H1 (cell line): ENCODE data around the gene TJP3. TPM values are rescaled to one million over a fixed set of nuclear protein-coding genes. Genes with fewer than 3 reads are reported as not detected.

Source experiments
- CTCF ChIA-PET: fragments of 300-600 bp; sonication (Branson Sonifier 250); formaldehyde crosslinking; loops from one replicate; lab custom pipeline; 2021; ENCODE audit not compliant: partially characterized antibody; lab: Charles Lee
- POLR2A ChIA-PET: fragments of 300-600 bp; sonication (Branson Sonifier 250); formaldehyde crosslinking; loops from one replicate; lab custom pipeline; 2021; ENCODE audit warnings: inconsistent platforms; ENCODE audit not compliant: partially characterized antibody; lab: Charles Lee
- DNase-seq, 2 experiments: peaks; one replicate each; pipeline versions ENCODE4 v3.0.0 to v3.0.0-alpha.2; 2010 to 2022; ENCODE audit warnings: low spot score in 2 of 2, low read depth in 1 of 2, mixed read lengths in 1 of 2
- FAIRE-seq: peaks from 2 replicates; lab custom pipeline; 2011; peaks lifted over from hg19 to GRCh38; lab: Jason Lieb, UNC
- H2AFZ ChIP-seq: 2 replicates; pipeline ENCODE4 v1.8.1; 2012; ENCODE audit warnings: low read length, inconsistent platforms
- H2AK5ac ChIP-seq: 2 replicates; pipeline ENCODE4 v1.6.1; 2013; ENCODE audit warnings: low read depth, low read length
- H2BK120ac ChIP-seq: replicated peaks from 2 replicates; pipeline ENCODE3; 2013; ENCODE audit warnings: low read depth, low read length, inconsistent platforms
- H2BK12ac ChIP-seq: 2 replicates; pipeline ENCODE4 v1.6.1; 2013; ENCODE audit warnings: low read depth, low read length
- H2BK15ac ChIP-seq: 2 replicates; pipeline ENCODE4 v1.6.1; 2013; ENCODE audit warnings: low read length
- H2BK20ac ChIP-seq: 2 replicates; pipeline ENCODE4 v1.6.1; 2013; ENCODE audit warnings: low read length
- H2BK5ac ChIP-seq: 2 replicates; pipeline ENCODE4 v1.6.1; 2013; ENCODE audit warnings: low read depth, low read length
- H3K14ac ChIP-seq: 2 replicates; pipeline ENCODE4 v1.6.1; 2013; ENCODE audit warnings: inconsistent platforms; ENCODE audit not compliant: insufficient read length
- H3K18ac ChIP-seq: 2 replicates; pipeline ENCODE4 v1.6.1; 2013; ENCODE audit warnings: low read length; ENCODE audit errors: extremely low read depth
- H3K23ac ChIP-seq: 2 replicates; pipeline ENCODE4 v1.6.1; 2013; ENCODE audit warnings: inconsistent platforms; ENCODE audit not compliant: insufficient read length
- H3K23me2 ChIP-seq: 2 replicates; pipeline ENCODE4 v1.6.1; 2013; ENCODE audit warnings: low read depth, low read length
- H3K27ac ChIP-seq: 2 replicates; pipeline ENCODE4 v1.6.1; 2011; ENCODE audit warnings: low read depth, low read length, inconsistent platforms
- H3K27me3 ChIP-seq, 4 experiments: replicated peaks in 1 of 4; 1 replicate in 1 of 4; 2 replicates in 3 of 4; pipeline versions ENCODE4 v1.6.1 to v1.8.1; 2011 to 2013; ENCODE audit warnings: low read length in 3 of 4, mild to moderate bottlenecking in 3 of 4, inconsistent platforms in 2 of 4, mixed read lengths in 2 of 4, moderate library complexity in 1 of 4; ENCODE audit not compliant: control insufficient read depth in 3 of 4, insufficient read depth in 3 of 4; ENCODE audit errors: extremely low read depth in 1 of 4
- H3K36me3 ChIP-seq, 4 experiments: 2 replicates each; pipeline versions ENCODE4 v1.6.1 to v1.8.1; 2011 to 2013; ENCODE audit warnings: mild to moderate bottlenecking in 4 of 4, low read length in 3 of 4, moderate library complexity in 2 of 4, control low read depth in 1 of 4, inconsistent platforms in 1 of 4; ENCODE audit not compliant: insufficient read depth in 4 of 4, control insufficient read depth in 2 of 4
- H3K4ac ChIP-seq: replicated peaks from 2 replicates; pipeline ENCODE3; 2013; ENCODE audit warnings: low read length, low read depth, mixed read lengths, inconsistent platforms; ENCODE audit not compliant: insufficient read length
- H3K4me1 ChIP-seq, 4 experiments: replicated peaks in 1 of 4; 1 replicate in 1 of 4; 2 replicates in 3 of 4; pipeline versions ENCODE4 v1.6.1 to v1.8.1; 2011 to 2013; ENCODE audit warnings: low read length in 3 of 4, inconsistent platforms in 2 of 4, mixed read lengths in 1 of 4; ENCODE audit not compliant: insufficient read depth in 4 of 4, control insufficient read depth in 3 of 4
- H3K4me2 ChIP-seq, 2 experiments: 2 replicates each; pipeline versions ENCODE4 v1.6.1 to v1.8.1; 2011 to 2013; ENCODE audit warnings: low read depth in 2 of 2, low read length in 2 of 2, control low read depth in 1 of 2, inconsistent platforms in 1 of 2, mild to moderate bottlenecking in 1 of 2; ENCODE audit not compliant: insufficient read depth in 1 of 2
- H3K4me3 ChIP-seq, 4 experiments: fragments of 200-600, 300-600 bp in 1 of 4; sonication (generic), shearing (Covaris generic), sonication (Bioruptor Twin) in 1 of 4; 2 replicates each; pipeline versions ENCODE4 v1.5.1 to v1.8.1; 2011 to 2016; ENCODE audit warnings: low read length in 4 of 4, low read depth in 3 of 4, control low read depth in 2 of 4, inconsistent platforms in 2 of 4, mild to moderate bottlenecking in 2 of 4, mixed read lengths in 1 of 4, moderate library complexity in 1 of 4; ENCODE audit not compliant: insufficient read depth in 2 of 4; ENCODE audit errors: extremely low read depth in 1 of 4
- H3K56ac ChIP-seq: replicated peaks from 2 replicates; pipeline ENCODE3; 2013; ENCODE audit warnings: low read depth, mild to moderate bottlenecking, mixed read lengths, low read length, inconsistent platforms; ENCODE audit not compliant: insufficient read length
- H3K79me1 ChIP-seq: 2 replicates; pipeline ENCODE4 v1.6.1; 2013; ENCODE audit warnings: low read depth, low read length, control low read depth
- H3K79me2 ChIP-seq, 2 experiments: 2 replicates each; pipeline versions ENCODE4 v1.6.1 to v1.8.1; 2012 to 2013; ENCODE audit warnings: low read length in 2 of 2, mild to moderate bottlenecking in 2 of 2, inconsistent platforms in 1 of 2; ENCODE audit not compliant: insufficient read depth in 2 of 2, control insufficient read depth in 1 of 2
- H3K9ac ChIP-seq, 4 experiments: replicated peaks in 1 of 4; 1 replicate in 1 of 4; 2 replicates in 3 of 4; pipeline versions ENCODE4 v1.6.1 to v1.8.1; 2011 to 2013; ENCODE audit warnings: low read depth in 3 of 4, low read length in 3 of 4, control low read depth in 2 of 4, mild to moderate bottlenecking in 2 of 4, moderate library complexity in 2 of 4, inconsistent platforms in 1 of 4; ENCODE audit errors: extremely low read depth in 1 of 4
- H3K9me3 ChIP-seq, 2 experiments: 2 replicates each; pipeline versions ENCODE4 v1.6.1 to v1.8.1; 2012 to 2013; ENCODE audit warnings: mild to moderate bottlenecking in 2 of 2, moderate library complexity in 2 of 2, control low read depth in 1 of 2, inconsistent platforms in 1 of 2, low read depth in 1 of 2, low read length in 1 of 2, mixed read lengths in 1 of 2; ENCODE audit not compliant: insufficient read depth in 2 of 2
- H4K20me1 ChIP-seq, 2 experiments: replicated peaks in 1 of 2; 2 replicates each; pipeline versions ENCODE3 to v1.8.1; 2011 to 2013; ENCODE audit warnings: inconsistent platforms in 2 of 2, low read length in 2 of 2, mild to moderate bottlenecking in 1 of 2; ENCODE audit not compliant: insufficient read depth in 2 of 2, control insufficient read depth in 1 of 2
- H4K5ac ChIP-seq: 2 replicates; pipeline ENCODE4 v1.6.1; 2013; ENCODE audit warnings: low read length, low read depth, mixed read lengths, inconsistent platforms; ENCODE audit not compliant: insufficient read length
- H4K8ac ChIP-seq: 2 replicates; pipeline ENCODE4 v1.8.0; 2013; ENCODE audit warnings: mild to moderate bottlenecking, moderate library complexity, low read length, inconsistent platforms; ENCODE audit not compliant: insufficient read depth; ENCODE audit errors: extremely low read depth
- H4K91ac ChIP-seq: replicated peaks from 2 replicates; pipeline ENCODE3; 2013; ENCODE audit warnings: low read length, mixed read lengths, inconsistent platforms; ENCODE audit not compliant: insufficient read length
- WGBS, 2 experiments: shearing (Covaris generic) in 1 of 2; methylation state at CpG; one replicate each; pipeline versions ENCODE4 v1.1.6 to v1.1.7; 2013 to 2015; ENCODE audit warnings: low lambda C conversion rate in 2 of 2, mixed read lengths in 2 of 2, inconsistent platforms in 1 of 2, low coverage in 1 of 2, missing lambda C conversion rate in 1 of 2; ENCODE audit not compliant: insufficient replicate concordance in 2 of 2, insufficient coverage in 1 of 2, insufficient read length in 1 of 2; ENCODE audit errors: extremely low coverage in 1 of 2, missing lambda C conversion rate in 1 of 2; 5-methylcytosine and 5-hydroxymethylcytosine counted together
- polyA plus RNA-seq, 7 experiments: library from polyadenylated mRNA; depleted of rRNA in 3 of 7; stranded (reverse) in 5 of 7; unstranded in 2 of 7; fragments of >200 nt in 5 of 7; fragments of 200-250 nt in 2 of 7; gene quantifications; 1 replicate in 5 of 7; 2 replicates in 1 of 7; 4 replicates in 1 of 7; pipeline versions ENCODE4 v1.2.1 to v1.2.3, GENCODE V29; 2011 to 2013; ENCODE audit warnings: missing spikeins in 2 of 7, mixed read lengths in 2 of 7
- total RNA-seq: library from RNA; stranded (reverse); fragmentation: NEBNext Ultra II Directional; extraction: Animal tissue kit (Norgen Biotek cat#: 25700); gene quantifications from 2 replicates; pipeline ENCODE4 v1.2.1, GENCODE V29; 2021

Gene TJP3
- total and polyA plus RNA-seq, 2 of the 8 experiments (the other 6 are each of a cell fraction or from before 2014, with no cell fraction given): 17.1 to 26.1 TPM

- peaks cover 0 to 9% of the 10 kb centered on the region in 2 experiments for H4K20me1 ChIP-seq
- H3K23me2 ChIP-seq: peaks cover 5% of the 10 kb centered on the region
- H3K27ac ChIP-seq: peak within 1 kb of the TSS; percentile 85
- no peaks in the 10 kb centered on the region for H3K27me3 ChIP-seq
- H2BK120ac ChIP-seq: no peak within 1 kb of the TSS
- H3K56ac ChIP-seq: peak within 1 kb of the TSS; percentile 93
- WGBS, 2 experiments: 4% methylated on average over 46 of the region's 47 CpGs; no CpG with 5 or more reads in 1 of the 2 experiments
- no peaks in the 10 kb centered on the region for H3K4me1 ChIP-seq
- no peak within 1 kb of the TSS for H3K14ac ChIP-seq
- peaks cover 3% of the 10 kb centered on the region; the same call in 1 of the 2 replicates for H3K79me1 ChIP-seq
- DNase-seq: peak; percentile 96 to 99
- POLR2A ChIA-PET: interaction anchor here (0.5 to 3.0 kb wide), 28 partner anchors 9 to 796 kb away, joined by 3 to 23 read pairs (median 4); partner anchors contain the start of genes ATCAY, DAPK3, EEF2 and MATK
- peak within 1 kb of the TSS; percentile 35; the same call in 1 of the 2 replicates for H2BK12ac ChIP-seq
- no peak within 1 kb of the TSS for H3K4ac ChIP-seq
- no peak within 1 kb of the TSS for H4K91ac ChIP-seq
- H4K5ac ChIP-seq: peak within 1 kb of the TSS; percentile 85
- H2BK15ac ChIP-seq: no peak within 1 kb of the TSS
- CTCF ChIA-PET: interaction anchor here (0.6 to 2.7 kb wide), 11 partner anchors 19 to 908 kb away, joined by 3 to 8 read pairs (median 4); no protein-coding TSS in a partner anchor
- peak; percentile 84 for FAIRE-seq
- peak within 1 kb of the TSS; percentile 82; the same call in 1 of the 2 replicates for H2AFZ ChIP-seq
- peak within 1 kb of the TSS; percentile 88 for H3K18ac ChIP-seq
- H3K4me2 ChIP-seq: peak within 1 kb of the TSS; percentile 65 to 87
- peaks cover 0 to 7% of the 10 kb centered on the region in 2 experiments; a peak in 1 of 4 replicates for H3K79me2 ChIP-seq
- H4K8ac ChIP-seq: peak within 1 kb of the TSS; percentile 97
- peak within 1 kb of the TSS; percentile 65 to 93 (median 84) for H3K9ac ChIP-seq
- H2BK20ac ChIP-seq: no peak within 1 kb of the TSS
- peaks cover 0 to 7% (median 4%) of the 10 kb centered on the region in 4 experiments; a peak in 6 of 8 replicates for H3K36me3 ChIP-seq
- H3K23ac ChIP-seq: no peak within 1 kb of the TSS
- peak within 1 kb of the TSS; percentile 88 to 95 (median 90) for H3K4me3 ChIP-seq
- no peak within 1 kb of the TSS for H2AK5ac ChIP-seq
- peak within 1 kb of the TSS; percentile 91 for H2BK5ac ChIP-seq
- no peaks in the 10 kb centered on the region for H3K9me3 ChIP-seq
Measured at GRCh38 chr19:3762501-3763459, 54.6 kb downstream of the TJP3 start, which contains the start of gene MRPL54. MRPL54 (plus strand) TSS chr19:3762682; CDS start chr19:3762701, 19 bp downstream.
